SU-DHL-6 (cell line): ENCODE measurements around the gene CCDC110.

Experiments used
- H2AFZ ChIP-seq: fragments of 200-600 bp; sonication (generic); 2 replicates; pipeline ENCODE4 v1.6.1; 2014; ENCODE audit warnings: low read depth, mild to moderate bottlenecking, moderate library complexity, mixed read lengths, antibody characterized with exemption, low read length; ENCODE audit not compliant: severe bottlenecking
- H3F3A ChIP-seq: fragments of 200-600 bp; shearing (Covaris generic); 2 replicates; pipeline ENCODE4 v1.6.0; 2016; ENCODE audit warnings: antibody characterized with exemption, mild to moderate bottlenecking; ENCODE audit not compliant: insufficient read depth
- H3K27ac ChIP-seq: fragments of 200-600 bp; sonication (generic); 2 replicates; pipeline ENCODE4 v1.5.1; 2016; ENCODE audit warnings: low read depth, mild to moderate bottlenecking, low read length, moderate library complexity, mixed read lengths
- H3K27me3 ChIP-seq: fragments of 200-600 bp; sonication (generic), shearing (Covaris generic); 2 replicates; pipeline ENCODE4 v1.6.0; 2014; ENCODE audit warnings: mild to moderate bottlenecking, low read length
- H3K36me3 ChIP-seq: fragments of 200-600 bp; sonication (generic); 2 replicates; pipeline ENCODE4 v1.6.1; 2014; ENCODE audit warnings: mild to moderate bottlenecking, low read length, mixed read lengths
- H3K4me2 ChIP-seq: fragments of 300-600, 200-600 bp; shearing (Covaris generic), sonication (generic); 2 replicates; pipeline ENCODE4 v1.6.0; 2014; ENCODE audit warnings: low read length, low read depth, mild to moderate bottlenecking; ENCODE audit not compliant: poor library complexity, severe bottlenecking
- H3K4me3 ChIP-seq: fragments of 200-600 bp; sonication (generic); 2 replicates; pipeline ENCODE4 v1.5.1; 2014; ENCODE audit warnings: antibody characterized with exemption, low read length, mild to moderate bottlenecking, mixed read lengths; ENCODE audit not compliant: insufficient read depth, poor library complexity, severe bottlenecking
- H3K79me2 ChIP-seq: fragments of 200-600 bp; sonication (generic); 2 replicates; pipeline ENCODE4 v1.6.1; 2014; ENCODE audit warnings: mild to moderate bottlenecking, low read length, moderate library complexity; ENCODE audit not compliant: insufficient read depth
- H3K9ac ChIP-seq: fragments of 200-600 bp; sonication (generic); 2 replicates; pipeline ENCODE4 v1.7.0; 2014; ENCODE audit warnings: mild to moderate bottlenecking, low read length
- H3K9me2 ChIP-seq: fragments of 200-600 bp; sonication (generic); replicated peaks from 2 replicates; pipeline ENCODE4 v1.6.1; 2014; ENCODE audit warnings: low read length; ENCODE audit not compliant: insufficient read depth
- H3K9me3 ChIP-seq: fragments of 200-600 bp; sonication (generic); 2 replicates; pipeline ENCODE4 v1.6.1; 2014; ENCODE audit warnings: low read length, mixed read lengths; ENCODE audit not compliant: insufficient read depth
- H4K20me1 ChIP-seq: fragments of 200-600 bp; sonication (generic); 2 replicates; pipeline ENCODE4 v1.6.1; 2014; ENCODE audit warnings: low read depth, mild to moderate bottlenecking, antibody characterized with exemption, low read length, moderate library complexity, mixed read lengths
- CTCF ChIP-seq: fragments of 200-600 bp; sonication (generic); IDR thresholded peaks from one replicate; pipeline ENCODE4 v1.5.1; 2017; ENCODE audit warnings: antibody characterized with exemption, mild to moderate bottlenecking, low read length, moderate library complexity; ENCODE audit not compliant: insufficient read depth, poor library complexity, severe bottlenecking
- EZH2phosphoT487 ChIP-seq: fragments of 200-600 bp; sonication (generic), shearing (Covaris generic); conservative IDR thresholded peaks from 2 replicates; pipeline ENCODE4 v1.6.1; 2018; ENCODE audit warnings: mild to moderate bottlenecking, antibody characterized with exemption, low read length, moderate library complexity, mixed read lengths

CCDC110 gene

GRCh38 chr4:185500576-185500975, 29.0 kb upstream of the CCDC110 start:
- H3K4me3 ChIP-seq: no peak overlapping the region
- no peak overlapping the region for H3K27ac ChIP-seq
- H3K27me3 ChIP-seq: no peaks in the 10 kb centered on the region
- no peak for TF ChIP-seq CTCF
- no peak for TF ChIP-seq EZH2phosphoT487
- no peaks in the 10 kb centered on the region for H3K9me3 ChIP-seq
- no peaks in the 10 kb centered on the region for H4K20me1 ChIP-seq
- H2AFZ ChIP-seq: no peak overlapping the region
- no peaks in the 10 kb centered on the region for H3K36me3 ChIP-seq
- no peaks in the 10 kb centered on the region for H3K9me2 ChIP-seq
- no peak overlapping the region for H3K9ac ChIP-seq
- no peak overlapping the region for H3K4me2 ChIP-seq
- H3F3A ChIP-seq: peaks cover 7% of the 10 kb centered on the region; the same call in 1 of the 2 replicates
- no peaks in the 10 kb centered on the region; the same call in 1 of the 2 replicates for H3K79me2 ChIP-seq

- Histone ChIP-seq H2AFZ (no peak overlapping the region), H3K4me2 (no peak overlapping the region), H3K9ac (no peak overlapping the region), H3K27me3 (no peaks in the 10 kb centered on the region), H3K9me2 (no peaks in the 10 kb centered on the region), H3K4me3 (no peak overlapping the region), H3F3A (peaks cover 7% of the 10 kb centered on the region; the same call in 1 of the 2 replicates), H4K20me1 (no peaks in the 10 kb centered on the region), H3K79me2 (no peaks in the 10 kb centered on the region; the same call in 1 of the 2 replicates), H3K9me3 (no peaks in the 10 kb centered on the region), H3K36me3 (0 out of 2 replicates have a peak, but pooled peaks cover 3% of the 10 kb centered on the region), H3K27ac (no peak overlapping the region)
- TF ChIP-seq EZH2phosphoT487: no peak
These were observed 28.5 kb upstream of the CCDC110 start for GRCh38 chr4:185500035-185500434.

- H3K79me2 ChIP-seq: peaks cover 51% of the 10 kb centered on the region
- peaks cover 13% of the 10 kb centered on the region for H3F3A ChIP-seq
- TF ChIP-seq CTCF (no peak), EZH2phosphoT487 (no peak)
- no peaks in the 10 kb centered on the region for H3K27me3 ChIP-seq
- H3K4me2 ChIP-seq: no peak overlapping the region
- H4K20me1 ChIP-seq: no peaks in the 10 kb centered on the region
- no peak overlapping the region for H3K27ac ChIP-seq
- H3K4me3 ChIP-seq: no peak overlapping the region
- H3K9ac ChIP-seq: no peak overlapping the region
- no peaks in the 10 kb centered on the region for H3K9me2 ChIP-seq
- peaks cover 24% of the 10 kb centered on the region for H3K36me3 ChIP-seq
- no peak overlapping the region for H2AFZ ChIP-seq
- H3K9me3 ChIP-seq: peaks cover 7% of the 10 kb centered on the region; the same call in 1 of the 2 replicates
These were observed 17.1 kb upstream of the CCDC110 start for GRCh38 chr4:185488650-185489049.

- Histone ChIP-seq H3K79me2 (peaks cover 58% of the 10 kb centered on the region), H3K9ac (peak overlapping the region; percentile 93), H3K27me3 (no peaks in the 10 kb centered on the region), H3F3A (peaks cover 65% of the 10 kb centered on the region), H3K4me3 (peak overlapping the region; percentile 61), H3K27ac (peak overlapping the region; percentile 99), H4K20me1 (no peaks in the 10 kb centered on the region), H3K4me2 (peak overlapping the region; percentile 98), H3K9me3 (no peaks in the 10 kb centered on the region), H3K9me2 (no peaks in the 10 kb centered on the region), H2AFZ (no peak overlapping the region), H3K36me3 (peaks cover 11% of the 10 kb centered on the region)
- no peak for TF ChIP-seq EZH2phosphoT487
- TF ChIP-seq CTCF: no peak
These were observed 9.9 kb upstream of the CCDC110 start for GRCh38 chr4:185481401-185481800.
